H9 (cell line): ENCODE data around the gene SCAF8. TPM values are rescaled to one million over a fixed set of nuclear protein-coding genes. Genes with fewer than 3 reads are reported as not detected.

Experiments used
- DNase-seq: peaks from one replicate; pipeline ENCODE4 v3.0.0-alpha.2; 2017
- H2AFZ ChIP-seq: one replicate; pipeline ENCODE4 v1.6.1; 2013; ENCODE audit warnings: mild to moderate bottlenecking, low read length, control low read depth, moderate library complexity
- H2AK5ac ChIP-seq: 2 replicates; pipeline ENCODE4 v1.6.1; 2013; ENCODE audit warnings: low read length, control low read depth, mixed read lengths; ENCODE audit not compliant: insufficient read length
- H2BK120ac ChIP-seq: one replicate; pipeline ENCODE4 v1.6.1; 2013; ENCODE audit warnings: low read depth, mild to moderate bottlenecking, low read length, control low read depth, inconsistent platforms; ENCODE audit not compliant: poor library complexity, severe bottlenecking
- H2BK12ac ChIP-seq: 2 replicates; pipeline ENCODE4 v1.6.1; 2013; ENCODE audit warnings: low read length, control low read depth, mixed read lengths, low read depth; ENCODE audit not compliant: insufficient read length
- H2BK15ac ChIP-seq: 2 replicates; pipeline ENCODE4 v1.6.1; 2013; ENCODE audit warnings: low read depth, low read length, control low read depth
- H2BK20ac ChIP-seq: one replicate; pipeline ENCODE4 v1.6.1; 2013; ENCODE audit warnings: low read depth, mild to moderate bottlenecking, low read length, control low read depth, inconsistent platforms; ENCODE audit not compliant: poor library complexity, severe bottlenecking
- H2BK5ac ChIP-seq: 2 replicates; pipeline ENCODE4 v1.6.1; 2013; ENCODE audit warnings: low read length, control low read depth, mixed read lengths; ENCODE audit not compliant: insufficient read length
- H3K14ac ChIP-seq: 2 replicates; pipeline ENCODE4 v1.6.1; 2013; ENCODE audit warnings: low read length, control low read depth; ENCODE audit not compliant: insufficient read depth
- H3K18ac ChIP-seq: 2 replicates; pipeline ENCODE4 v1.6.1; 2013; ENCODE audit warnings: low read depth, mild to moderate bottlenecking, mixed read lengths, low read length, control low read depth; ENCODE audit not compliant: insufficient read length
- H3K23ac ChIP-seq: 2 replicates; pipeline ENCODE4 v1.6.1; 2013; ENCODE audit warnings: low read length, control low read depth, mixed read lengths, low read depth; ENCODE audit not compliant: insufficient read length
- H3K23me2 ChIP-seq: 2 replicates; pipeline ENCODE4 v1.6.1; 2013; ENCODE audit warnings: low read depth, mild to moderate bottlenecking, mixed read lengths, low read length, control low read depth; ENCODE audit not compliant: insufficient read length, poor library complexity, severe bottlenecking
- H3K27ac ChIP-seq: 2 replicates; pipeline ENCODE4 v1.5.1; 2013; ENCODE audit warnings: low read length, control low read depth, mixed read lengths, low read depth; ENCODE audit not compliant: insufficient read length
- H3K27me3 ChIP-seq: 2 replicates; pipeline ENCODE4 v1.6.1; 2013; ENCODE audit warnings: low read length, control low read depth, inconsistent platforms; ENCODE audit not compliant: insufficient read depth
- H3K4ac ChIP-seq: 2 replicates; pipeline ENCODE4 v1.6.1; 2013; ENCODE audit warnings: low read depth, mild to moderate bottlenecking, control low read depth, inconsistent platforms, low read length, moderate library complexity
- H3K4me1 ChIP-seq: 2 replicates; pipeline ENCODE4 v1.6.1; 2013; ENCODE audit warnings: low read length, control low read depth, inconsistent platforms; ENCODE audit not compliant: insufficient read depth
- H3K4me2 ChIP-seq: 2 replicates; pipeline ENCODE4 v1.6.1; 2013; ENCODE audit warnings: low read length, control low read depth, mixed read lengths; ENCODE audit not compliant: insufficient read length, insufficient read depth
- H3K56ac ChIP-seq: 2 replicates; pipeline ENCODE4 v1.6.1; 2013; ENCODE audit warnings: low read depth, mild to moderate bottlenecking, mixed read lengths, low read length, control low read depth; ENCODE audit not compliant: insufficient read length
- H3K79me1 ChIP-seq: 2 replicates; pipeline ENCODE4 v1.6.1; 2013; ENCODE audit warnings: low read depth, mild to moderate bottlenecking, moderate library complexity, low read length, control low read depth, inconsistent platforms; ENCODE audit not compliant: insufficient read depth, poor library complexity, severe bottlenecking
- H3K79me2 ChIP-seq: 2 replicates; pipeline ENCODE4 v1.6.1; 2013; ENCODE audit warnings: low read length, control low read depth, inconsistent platforms; ENCODE audit not compliant: insufficient read depth
- H3K9ac ChIP-seq: 2 replicates; pipeline ENCODE4 v1.6.1; 2013; ENCODE audit warnings: low read length, control low read depth, mixed read lengths; ENCODE audit not compliant: insufficient read length; ENCODE audit errors: extremely low read depth
- H3K9me3 ChIP-seq: one replicate; pipeline ENCODE4 v1.6.1; 2013; ENCODE audit warnings: low read depth, low read length, inconsistent platforms; ENCODE audit not compliant: control insufficient read depth
- H3T11ph ChIP-seq: one replicate; pipeline ENCODE4 v1.6.1; 2013; ENCODE audit warnings: mild to moderate bottlenecking, low read length, control low read depth, inconsistent platforms
- H4K20me1 ChIP-seq: one replicate; pipeline ENCODE4 v1.6.1; 2013; ENCODE audit not compliant: control insufficient read depth, insufficient read length, insufficient read depth
- H4K5ac ChIP-seq: 2 replicates; pipeline ENCODE4 v1.6.1; 2013; ENCODE audit warnings: low read depth, mild to moderate bottlenecking, mixed read lengths, low read length, control low read depth; ENCODE audit not compliant: insufficient read length
- H4K8ac ChIP-seq: replicated peaks from 2 replicates; pipeline ENCODE4 v1.6.1; 2013; ENCODE audit warnings: low read length, control low read depth, mixed read lengths, low read depth; ENCODE audit not compliant: insufficient read length
- H4K91ac ChIP-seq: 2 replicates; pipeline ENCODE4 v1.6.1; 2013; ENCODE audit warnings: low read depth, mild to moderate bottlenecking, moderate library complexity, mixed read lengths, low read length, control low read depth; ENCODE audit not compliant: insufficient read length
- H3K27ac Mint-ChIP-seq, 3 experiments: 2 replicates in 2 of 3; 3 replicates in 1 of 3; pipeline ENCODE4 v1.8.0; 2020 to 2021; ENCODE audit warnings: mixed read lengths in 3 of 3, mild to moderate bottlenecking in 1 of 3, moderate library complexity in 1 of 3
- H3K27me3 Mint-ChIP-seq: 2 replicates; pipeline ENCODE4 v1.8.0; 2021; ENCODE audit warnings: low read depth, mild to moderate bottlenecking, moderate library complexity, mixed read lengths
- H3K36me3 Mint-ChIP-seq, 3 experiments: 2 replicates in 2 of 3; 3 replicates in 1 of 3; pipeline ENCODE4 v1.8.0; 2020 to 2021; ENCODE audit warnings: low read depth in 3 of 3, mixed read lengths in 3 of 3; ENCODE audit not compliant: insufficient read depth in 1 of 3
- H3K4me1 Mint-ChIP-seq, 2 experiments: 2 replicates each; pipeline ENCODE4 v1.8.0; 2020; ENCODE audit warnings: mixed read lengths in 2 of 2
- H3K4me3 Mint-ChIP-seq, 2 experiments: 2 replicates in 1 of 2; 3 replicates in 1 of 2; pipeline ENCODE4 v1.8.0; 2020 to 2021; ENCODE audit warnings: mild to moderate bottlenecking in 2 of 2, mixed read lengths in 2 of 2, moderate library complexity in 1 of 2
- H3K9me3 Mint-ChIP-seq, 2 experiments: 2 replicates in 1 of 2; 3 replicates in 1 of 2; pipeline ENCODE4 v1.8.0; 2020; ENCODE audit warnings: mild to moderate bottlenecking in 2 of 2, mixed read lengths in 2 of 2, moderate library complexity in 1 of 2
- CTCF ChIP-seq: fragments of 200-600 bp; sonication (generic); conservative IDR thresholded peaks from 3 replicates; pipeline ENCODE4 v1.8.0; 2021; ENCODE audit warnings: antibody characterized with exemption, mild to moderate bottlenecking
- WGBS: extraction: QIAGEN DNeasy Blood & Tissue Kit; methylation state at CpG from one replicate; pipeline ENCODE4 v1.1.7; 2013; ENCODE audit warnings: missing lambda C conversion rate, low lambda C conversion rate, mixed read lengths; ENCODE audit not compliant: insufficient read length; ENCODE audit errors: extremely low coverage; 5-methylcytosine and 5-hydroxymethylcytosine counted together
- total RNA-seq: library from RNA; stranded (reverse); gene quantifications from 2 replicates; pipeline ENCODE4 v1.2.1, GENCODE V29; 2021

Gene SCAF8
- total RNA-seq, 1 experiment from 2014 or later: 78.5 TPM

- TF ChIP-seq CTCF: no peak
- H2AK5ac ChIP-seq: no peak overlapping the region
- no peak overlapping the region for H3K9ac ChIP-seq
- H3K27me3 ChIP-seq: no peaks in the 10 kb centered on the region
- H3K23ac ChIP-seq: no peak overlapping the region
- no peak overlapping the region for H4K8ac ChIP-seq
- no peak overlapping the region for H2BK12ac ChIP-seq
- H3K14ac ChIP-seq: no peak overlapping the region
- no peaks in the 10 kb centered on the region for H3K79me1 ChIP-seq
- no peaks in the 10 kb centered on the region for H3K9me3 ChIP-seq
- H3K27ac ChIP-seq: no peak overlapping the region
- no peak overlapping the region for H3T11ph ChIP-seq
- H2AFZ ChIP-seq: no peak overlapping the region
- no peak overlapping the region for H2BK120ac ChIP-seq
- no peak overlapping the region for H3K18ac ChIP-seq
- Mint-ChIP-seq H3K4me3 (no peak overlapping the region), H3K27me3 (no peaks in the 10 kb centered on the region; the same call in 1 of the 2 replicates), H3K36me3 (no peaks in the 10 kb centered on the region), H3K4me1 (peaks cover 15 to 18% of the 10 kb centered on the region in 2 experiments), H3K27ac (no peak overlapping the region), H3K9me3 (0 out of 5 replicates have a peak, but pooled peaks cover 0 to 2% of the 10 kb centered on the region in 2 experiments)
- H3K56ac ChIP-seq: no peak overlapping the region
- H4K5ac ChIP-seq: no peak overlapping the region
- H3K4me1 ChIP-seq: no peaks in the 10 kb centered on the region
- H2BK15ac ChIP-seq: no peak overlapping the region
- H2BK20ac ChIP-seq: no peak overlapping the region
- no peak overlapping the region for H4K91ac ChIP-seq
- H3K4ac ChIP-seq: no peak overlapping the region
- no peak overlapping the region for H2BK5ac ChIP-seq
- H3K4me2 ChIP-seq: no peak overlapping the region
- H4K20me1 ChIP-seq: no peaks in the 10 kb centered on the region
- H3K23me2 ChIP-seq: no peaks in the 10 kb centered on the region
- WGBS: no CpG with 5 or more reads among the region's 4 CpGs
- no peak for DNase-seq
- no peaks in the 10 kb centered on the region for H3K79me2 ChIP-seq
Observed at GRCh38 chr6:154703124-154703523, 30.1 kb upstream of the SCAF8 start.
